Activated T-cell treated with anti-CD3 and anti-CD28 coated beads, Interleukin-2, amount 50 U/mL, for 4 hours (primary cell): ENCODE results near the gene CLEC11A. TPM values are rescaled to one million over a fixed set of nuclear protein-coding genes. Genes with fewer than 3 reads are reported as not detected.

Source experiments
- ATAC-seq, 2 donors: fragments of 200-7000 bp; cut with Tn5 transposase; one replicate each; pipeline ENCODE4 v1.10.0; 2021
- DNase-seq: peaks from one replicate; pipeline ENCODE4 v3.0.0-alpha.2; 2020
- H3K27me3 Mint-ChIP-seq: one replicate; pipeline ENCODE4 v1.8.0; 2021; ENCODE audit warnings: low read depth, mixed read lengths
- H3K36me3 Mint-ChIP-seq: one replicate; pipeline ENCODE4 v1.8.0; 2022; ENCODE audit warnings: mixed read lengths; ENCODE audit not compliant: insufficient read depth
- H3K4me1 Mint-ChIP-seq: one replicate; pipeline ENCODE4 v1.8.0; 2021; ENCODE audit warnings: low read depth, mixed read lengths
- H3K4me3 Mint-ChIP-seq: one replicate; pipeline ENCODE4 v1.8.0; 2021; ENCODE audit warnings: mild to moderate bottlenecking, moderate library complexity, mixed read lengths
- H3K9me3 Mint-ChIP-seq: one replicate; pipeline ENCODE4 v1.8.0; 2021; ENCODE audit warnings: mixed read lengths
- total RNA-seq, 3 donors: library from RNA; stranded (reverse); gene quantifications; one replicate each; pipeline ENCODE4 v1.2.1, GENCODE V29; 2021

CLEC11A gene
- total RNA-seq, 3 donors from 2014 or later = 0.52 to 1.4 (median 1.4) TPM

DNA sequence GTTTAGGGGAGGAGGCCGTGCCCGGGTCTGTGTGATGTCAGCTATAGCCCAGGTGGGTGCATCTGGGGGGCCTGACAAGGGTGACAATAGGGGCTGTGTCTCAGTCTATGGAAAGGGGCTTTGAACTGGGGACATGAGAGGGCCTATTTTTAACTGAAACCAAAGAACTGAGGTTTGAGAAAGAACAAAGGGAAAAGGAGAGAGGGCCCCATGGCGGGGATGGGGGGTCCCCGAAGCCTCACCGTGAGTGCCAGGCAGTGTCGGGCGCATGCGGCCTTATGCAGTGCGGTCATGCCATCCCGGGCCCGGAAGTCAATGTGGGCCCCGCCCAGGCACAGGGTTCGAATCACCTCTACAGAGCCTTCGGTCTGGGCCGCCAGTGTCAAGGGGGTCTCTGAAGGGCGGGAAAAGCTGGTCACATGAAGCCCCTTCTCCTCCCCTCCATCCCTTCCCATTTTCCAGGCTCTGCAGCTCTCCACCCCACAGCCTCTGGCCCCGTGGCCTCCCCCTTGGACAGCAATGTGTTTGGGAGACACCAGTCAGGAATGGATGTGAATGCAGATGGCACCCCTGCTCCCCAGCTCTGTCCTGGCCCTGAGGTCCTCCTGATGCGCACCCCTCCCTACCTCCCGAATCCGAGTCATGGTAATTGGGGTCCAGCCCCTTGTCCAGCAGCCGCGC is 9.5 kb upstream of the CLEC11A start:
- ATAC-seq = no peak
- peaks cover 60% of the 10 kb centered on the region for H3K27me3 Mint-ChIP-seq
- H3K36me3 Mint-ChIP-seq = no peaks in the 10 kb centered on the region
- H3K4me3 Mint-ChIP-seq = no peak overlapping the region
- no peak for DNase-seq
- H3K4me1 Mint-ChIP-seq = peaks cover 7% of the 10 kb centered on the region
- H3K9me3 Mint-ChIP-seq = no peaks in the 10 kb centered on the region

- H3K4me1 Mint-ChIP-seq = peaks cover 15% of the 10 kb centered on the region
- no peaks in the 10 kb centered on the region for H3K9me3 Mint-ChIP-seq
- ATAC-seq = no peak
- H3K27me3 Mint-ChIP-seq = peaks cover 66% of the 10 kb centered on the region
- no peak overlapping the region for H3K4me3 Mint-ChIP-seq
- H3K36me3 Mint-ChIP-seq = no peaks in the 10 kb centered on the region
- DNase-seq = no peak
Observed at GRCh38 chr19:50716178-50717025, 6.8 kb upstream of the CLEC11A start.

DNA sequence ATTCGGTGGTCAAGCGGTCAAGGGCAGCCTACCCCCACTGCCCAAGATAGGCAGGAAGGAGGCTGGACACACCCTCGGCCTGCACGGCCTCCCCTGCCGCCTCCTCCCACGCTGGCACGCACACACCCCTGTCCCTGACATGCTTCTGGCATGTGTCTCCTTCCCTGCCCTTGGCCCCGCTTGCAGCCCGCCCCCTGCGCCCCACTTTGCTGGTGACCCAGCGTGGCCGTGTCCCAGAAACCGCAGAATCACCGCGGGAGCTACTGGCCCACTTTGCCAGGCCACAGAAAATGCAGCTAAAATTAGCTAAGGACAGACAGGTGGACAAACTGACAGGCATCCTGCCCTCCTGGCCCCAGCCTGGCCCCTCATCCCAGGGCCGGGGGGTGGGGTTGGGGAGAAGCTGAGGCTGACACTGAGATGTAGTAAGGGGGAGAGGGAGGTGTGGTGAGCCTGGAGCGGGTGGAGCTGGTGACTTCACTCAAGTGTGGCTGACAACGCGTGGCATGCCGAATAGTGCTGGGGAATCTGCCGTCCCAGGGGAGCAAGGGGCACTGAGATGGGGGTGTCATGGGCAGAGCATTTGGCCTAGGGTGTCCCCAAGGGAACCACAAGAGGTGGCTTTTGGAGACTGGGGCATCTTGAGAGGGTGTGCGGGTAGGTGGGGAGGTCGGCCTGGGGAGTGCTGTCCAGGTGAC is 6.0 kb upstream of the CLEC11A start:
- Mint-ChIP-seq H3K4me3 (peak overlapping the region; percentile 38), H3K9me3 (no peaks in the 10 kb centered on the region), H3K27me3 (peaks cover 67% of the 10 kb centered on the region), H3K4me1 (peaks cover 15% of the 10 kb centered on the region), H3K36me3 (no peaks in the 10 kb centered on the region)
- ATAC-seq = no peak
- no peak for DNase-seq

GRCh38 chr19:50717891-50718254 is 5.3 kb upstream of the CLEC11A start:
- H3K9me3 Mint-ChIP-seq = no peaks in the 10 kb centered on the region
- no peaks in the 10 kb centered on the region for H3K36me3 Mint-ChIP-seq
- H3K4me3 Mint-ChIP-seq = no peak overlapping the region
- DNase-seq = no peak
- no peak for ATAC-seq
- H3K4me1 Mint-ChIP-seq = peaks cover 15% of the 10 kb centered on the region
- H3K27me3 Mint-ChIP-seq = peaks cover 68% of the 10 kb centered on the region

GRCh38 chr19:50718255-50719118 is 4.7 kb upstream of the CLEC11A start:
- H3K27me3 Mint-ChIP-seq = peaks cover 68% of the 10 kb centered on the region
- ATAC-seq = peak; percentile 38 to 56
- peak; percentile 33 for DNase-seq

DNA sequence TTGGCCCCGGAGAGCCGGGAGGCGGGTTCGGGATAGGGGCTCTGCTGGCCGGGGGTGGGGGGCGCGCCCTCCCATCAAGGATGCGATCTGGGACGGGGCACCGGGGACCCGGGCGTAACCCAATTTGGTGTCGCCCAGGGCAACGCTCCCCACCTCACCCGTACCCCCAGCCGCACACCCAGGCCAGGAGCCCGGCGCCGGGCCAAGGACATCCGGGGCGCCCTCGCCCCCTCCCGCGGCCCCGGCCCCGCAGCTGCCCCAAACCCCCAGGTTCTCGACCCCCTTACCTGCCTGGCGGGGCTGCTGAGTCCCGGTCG is 4.1 kb upstream of the CLEC11A start:
- ATAC-seq (no peak), DNase-seq (no peak)
- Mint-ChIP-seq H3K9me3 (no peaks in the 10 kb centered on the region), H3K27me3 (peaks cover 71% of the 10 kb centered on the region), H3K4me3 (no peak overlapping the region), H3K36me3 (no peaks in the 10 kb centered on the region), H3K4me1 (peaks cover 15% of the 10 kb centered on the region)

More at GRCh38 chr19:50718255-50719118, 4.7 kb upstream of the CLEC11A start:
- H3K9me3 Mint-ChIP-seq = no peaks in the 10 kb centered on the region
- H3K36me3 Mint-ChIP-seq = no peaks in the 10 kb centered on the region
- H3K4me1 Mint-ChIP-seq = peaks cover 12% of the 10 kb centered on the region
- H3K4me3 Mint-ChIP-seq = no peak overlapping the region

- Mint-ChIP-seq H3K4me1 (peaks cover 17% of the 10 kb centered on the region), H3K9me3 (no peaks in the 10 kb centered on the region), H3K4me3 (peak within 1 kb of the TSS; percentile 0), H3K27me3 (peaks cover 72% of the 10 kb centered on the region), H3K36me3 (no peaks in the 10 kb centered on the region)
- ATAC-seq = no peak
- DNase-seq = no peak
Observed at GRCh38 chr19:50719566-50719965, 3.6 kb upstream of the CLEC11A start, which contains the start of gene SHANK1. TSS of gene SHANK1 (minus strand) at chr19:50719802. CDS start at chr19:50716919, 2,883 bp downstream.

DNA sequence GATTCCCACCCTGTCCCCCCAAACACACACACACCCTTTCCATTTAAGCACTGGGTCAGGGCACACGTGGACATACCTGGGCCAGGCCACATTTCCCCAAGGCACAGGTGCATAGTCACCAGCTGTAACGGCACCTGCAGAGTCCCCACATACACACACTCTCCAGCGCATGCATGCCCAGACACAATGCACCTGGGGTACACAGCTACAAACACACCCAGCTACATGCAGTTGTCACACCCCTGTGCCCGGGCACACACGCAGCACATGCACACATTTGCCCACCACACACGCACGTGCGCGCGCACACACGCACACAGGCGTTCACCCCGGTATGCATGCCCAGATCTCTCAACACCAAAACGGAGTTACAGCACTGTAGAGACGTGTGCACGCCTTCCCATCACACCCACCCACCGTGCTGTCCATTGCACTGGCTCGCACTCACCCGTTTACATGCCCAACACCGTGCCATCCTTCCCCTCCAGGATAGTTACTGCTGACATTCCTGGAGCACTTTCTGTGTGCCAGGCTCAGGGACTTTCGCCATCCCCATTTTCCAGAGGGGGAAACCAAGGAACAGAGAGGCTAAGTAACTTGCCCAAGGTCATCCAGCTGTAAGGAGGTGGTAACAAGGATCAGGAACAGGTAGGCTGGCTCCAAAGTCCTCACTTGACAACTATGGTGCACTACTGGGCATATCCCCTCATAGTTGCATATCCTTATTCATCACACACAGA is 2.8 kb upstream of the CLEC11A start:
- Mint-ChIP-seq H3K4me1 (peaks cover 18% of the 10 kb centered on the region), H3K9me3 (no peaks in the 10 kb centered on the region), H3K27me3 (peaks cover 64% of the 10 kb centered on the region), H3K36me3 (no peaks in the 10 kb centered on the region), H3K4me3 (peak overlapping the region; percentile 0)
- no peak for ATAC-seq
- DNase-seq = no peak

- H3K9me3 Mint-ChIP-seq = no peaks in the 10 kb centered on the region
- ATAC-seq (no peak), DNase-seq (no peak)
- H3K27me3 Mint-ChIP-seq = peaks cover 63% of the 10 kb centered on the region
- no peak overlapping the region for H3K4me3 Mint-ChIP-seq
- H3K4me1 Mint-ChIP-seq = peaks cover 24% of the 10 kb centered on the region
- H3K36me3 Mint-ChIP-seq = no peaks in the 10 kb centered on the region
Observed at GRCh38 chr19:50720921-50721381, 2.2 kb upstream of the CLEC11A start.

- DNase-seq (no peak), ATAC-seq (no peak)
- Mint-ChIP-seq H3K27me3 (peaks cover 63% of the 10 kb centered on the region), H3K4me3 (no peak overlapping the region), H3K36me3 (no peaks in the 10 kb centered on the region), H3K4me1 (peaks cover 28% of the 10 kb centered on the region), H3K9me3 (no peaks in the 10 kb centered on the region)
Observed at GRCh38 chr19:50721441-50722137, 1.6 kb upstream of the CLEC11A start.

GRCh38 chr19:50722201-50723013 is 757 bp upstream of the CLEC11A start:
- DNase-seq (no peak), ATAC-seq (no peak)
- no peaks in the 10 kb centered on the region for H3K36me3 Mint-ChIP-seq
- no peak overlapping the region for H3K4me3 Mint-ChIP-seq
- H3K4me1 Mint-ChIP-seq = peaks cover 26% of the 10 kb centered on the region
- H3K27me3 Mint-ChIP-seq = peaks cover 66% of the 10 kb centered on the region
- no peaks in the 10 kb centered on the region for H3K9me3 Mint-ChIP-seq

GRCh38 chr19:50723735-50724521 is 764 bp downstream of the CLEC11A start:
- Mint-ChIP-seq H3K27me3 (peaks cover 74% of the 10 kb centered on the region), H3K9me3 (no peaks in the 10 kb centered on the region), H3K4me3 (peak overlapping the region; percentile 62), H3K4me1 (peaks cover 28% of the 10 kb centered on the region), H3K36me3 (no peaks in the 10 kb centered on the region)
- ATAC-seq (no peak), DNase-seq (no peak)
